ENCODE measurements around the gene PAK1IP1.
A peak's percentile ranks its signal among the peaks of the same experiment; 100 is the strongest.
"Not testable (repeated sequence)": the region's sequence is repeated elsewhere in the genome, so short reads cannot be mapped to it uniquely, and the experiment has no call there.

PAK1IP1 gene

DNA sequence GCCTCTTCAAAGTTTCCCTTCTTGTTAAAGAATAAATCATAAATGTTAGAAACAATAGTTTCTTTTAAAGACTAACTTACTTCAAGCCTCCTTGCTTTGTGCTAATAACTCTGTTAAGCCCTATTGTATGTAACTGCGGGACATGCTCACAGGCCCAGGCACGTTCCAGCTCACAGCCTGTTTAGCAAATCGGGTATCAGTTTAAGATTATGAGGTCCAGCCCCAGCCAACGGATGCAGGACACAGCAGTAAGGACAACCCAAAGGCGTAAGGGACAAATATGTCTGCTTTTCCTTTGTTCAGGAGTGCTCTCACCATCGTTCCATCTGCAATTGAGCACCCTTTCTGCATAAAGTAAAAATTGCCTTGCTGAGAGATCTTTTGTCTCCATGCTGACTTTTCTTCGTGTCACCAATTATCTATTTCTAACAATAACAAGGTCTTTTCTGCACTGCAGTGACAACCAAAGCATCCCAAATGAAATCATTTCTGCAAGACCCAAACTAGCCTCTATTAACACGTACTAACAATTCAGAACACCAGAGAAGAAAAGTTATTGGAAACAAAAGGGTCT is 1.7 kb upstream of the PAK1IP1 start:
- DNase-seq (ENCODE audit: low read depth) = no peak

DNA sequence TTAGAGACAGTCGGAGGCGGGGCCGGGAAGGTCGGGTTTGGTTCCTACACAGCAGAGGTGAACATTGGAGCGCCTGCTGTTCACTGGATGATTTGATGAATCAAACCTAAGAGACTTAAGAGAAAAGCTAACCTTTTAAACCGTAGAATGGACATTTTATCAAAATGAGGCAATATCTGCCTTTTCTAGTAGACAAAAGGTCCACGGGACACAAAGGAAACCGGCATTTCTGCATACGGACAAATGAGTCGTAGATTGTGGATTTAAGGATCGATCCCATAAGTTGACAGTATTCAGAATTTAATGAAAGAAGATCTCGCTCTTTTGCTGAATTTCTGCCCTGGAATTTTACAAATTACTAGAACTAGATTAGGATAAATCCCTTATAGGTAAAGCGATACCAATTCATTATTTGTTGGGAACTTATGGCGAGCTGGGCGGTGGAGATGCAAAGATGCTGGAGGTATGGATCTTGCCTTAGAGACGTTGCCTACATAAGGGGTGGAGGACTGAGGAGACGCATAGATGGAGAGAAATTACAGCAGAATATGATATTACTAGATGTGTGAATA is 400 bp downstream of the PAK1IP1 start:
- DNase-seq (ENCODE audit: low read depth) = no peak

DNA sequence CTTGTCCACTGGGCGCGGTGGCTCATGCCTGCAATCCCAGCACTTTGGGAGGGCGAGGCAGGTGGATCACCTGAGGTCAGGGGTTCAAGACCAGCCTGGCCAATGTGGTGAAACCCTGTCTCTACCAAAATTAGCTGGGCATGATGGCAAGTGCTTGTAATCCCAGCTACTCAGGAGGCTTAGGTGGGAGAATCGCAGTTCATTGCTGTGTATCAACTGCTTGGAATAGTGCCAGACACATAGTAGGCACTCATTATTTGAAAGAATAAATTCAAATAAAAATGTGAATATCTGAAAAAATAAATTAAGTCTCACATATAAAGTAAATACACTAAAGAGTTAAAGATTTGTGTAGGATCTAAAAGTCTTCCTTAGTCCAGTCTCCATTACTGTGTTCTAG is 1.9 kb downstream of the PAK1IP1 start:
- no peak for DNase-seq (ENCODE audit: low read depth)

DNA sequence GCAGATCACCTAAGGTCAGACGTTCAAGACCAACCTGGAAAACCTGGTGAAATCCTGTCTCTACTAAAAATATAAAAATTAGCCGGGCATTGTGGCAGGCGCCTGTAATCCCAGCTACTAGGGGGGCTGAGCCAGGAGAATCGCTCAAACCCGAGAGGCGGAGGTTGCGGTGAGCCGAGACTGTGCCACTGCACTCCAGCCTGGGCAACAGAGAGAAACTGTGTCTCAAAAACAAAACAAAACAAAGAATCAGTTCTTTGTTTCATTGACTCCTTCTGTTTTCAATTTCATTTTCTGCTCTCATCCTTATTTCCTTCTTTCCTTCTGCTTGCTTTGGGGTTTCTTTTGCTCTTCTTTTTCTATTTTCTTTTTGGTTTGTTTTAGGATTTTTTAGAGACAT is 19.2 kb downstream of the PAK1IP1 start:
- DNase-seq (ENCODE audit: low read depth) = no peak

DNA sequence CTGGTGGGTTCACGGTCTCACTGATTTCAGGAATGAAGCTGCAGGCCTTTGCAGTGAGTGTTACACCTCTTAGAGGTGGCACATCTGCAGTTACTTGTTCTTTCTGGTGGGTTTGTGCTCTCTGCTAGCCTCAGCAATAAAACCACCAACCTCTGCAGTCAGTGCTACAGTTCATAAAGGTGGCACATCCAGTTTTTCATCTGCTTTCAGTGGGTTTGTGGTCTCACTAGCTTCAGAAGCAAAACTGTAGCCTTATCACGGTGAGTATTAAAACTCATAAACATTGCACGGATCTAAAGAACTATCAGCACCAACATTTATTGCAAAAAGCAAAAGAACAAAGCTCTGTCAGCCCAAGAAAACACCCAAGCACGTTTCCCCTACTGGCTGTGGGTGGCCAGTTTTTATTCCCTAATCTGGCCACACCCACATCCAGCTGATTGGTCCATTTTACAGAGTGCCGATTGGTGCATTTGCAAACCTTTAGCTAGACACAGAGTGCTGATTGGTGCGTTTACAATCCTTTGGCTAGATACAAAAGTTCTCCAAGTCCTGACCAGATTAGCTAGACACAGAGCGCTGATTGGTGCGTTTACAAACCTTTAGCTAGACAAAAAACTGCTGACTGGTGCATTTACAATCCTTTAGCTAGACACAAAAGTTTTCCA is 24.7 kb downstream of the PAK1IP1 start:
- DNase-seq (ENCODE audit: low read depth) = no peak

DNA sequence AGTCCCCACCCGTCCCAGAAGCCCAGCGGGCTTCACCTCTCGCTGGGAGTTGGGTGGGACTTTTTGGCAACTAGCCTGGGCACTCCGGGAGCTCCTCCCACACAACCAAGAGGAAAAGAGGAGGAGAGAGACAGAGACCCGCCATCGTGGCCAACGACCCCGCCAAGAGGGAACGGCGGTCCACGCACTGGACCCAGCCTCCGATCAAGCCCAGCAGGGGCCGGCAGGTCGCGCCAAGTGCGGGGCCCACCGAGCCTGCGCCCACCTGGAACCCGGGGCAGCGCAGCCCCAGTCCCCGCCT is 25.1 kb downstream of the PAK1IP1 start:
- DNase-seq (ENCODE audit: low read depth) = no peak

DNA sequence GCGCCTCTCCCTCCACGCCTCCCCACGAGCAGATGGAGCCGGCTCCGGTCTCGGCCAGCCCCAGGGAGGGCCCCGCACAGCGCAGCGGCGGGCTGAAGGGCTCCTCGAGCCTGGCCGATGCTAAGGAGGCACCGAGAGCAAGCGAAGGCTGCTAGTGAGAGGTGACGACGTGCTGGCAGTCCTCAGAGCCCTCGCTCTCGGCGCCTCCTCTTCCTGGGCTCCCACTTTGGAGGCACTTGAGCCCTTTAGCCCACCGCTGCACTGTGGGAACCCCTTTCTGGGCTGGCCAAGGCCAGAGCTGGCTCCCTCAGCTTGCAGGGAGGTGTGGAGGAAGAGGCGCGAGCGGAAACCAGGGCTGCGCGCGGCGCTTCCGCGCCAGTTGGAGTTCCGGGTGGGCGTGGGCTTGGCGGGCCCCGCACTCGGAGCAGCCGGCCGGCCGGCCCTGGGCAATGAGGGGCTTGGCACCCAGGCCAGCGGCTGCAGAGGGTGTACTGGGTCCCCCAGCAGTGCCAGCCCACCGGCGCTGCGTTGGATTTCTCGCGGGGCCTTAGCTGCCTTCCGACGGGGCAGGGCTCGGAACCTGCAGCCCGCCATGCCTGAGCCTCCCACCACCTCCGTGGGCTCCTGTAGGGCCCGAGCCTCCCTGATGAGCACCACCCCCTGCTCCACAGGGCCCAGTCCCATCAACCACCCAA is 25.6 kb downstream of the PAK1IP1 start:
- DNase-seq (ENCODE audit: low read depth) = peak; percentile 25

DNA sequence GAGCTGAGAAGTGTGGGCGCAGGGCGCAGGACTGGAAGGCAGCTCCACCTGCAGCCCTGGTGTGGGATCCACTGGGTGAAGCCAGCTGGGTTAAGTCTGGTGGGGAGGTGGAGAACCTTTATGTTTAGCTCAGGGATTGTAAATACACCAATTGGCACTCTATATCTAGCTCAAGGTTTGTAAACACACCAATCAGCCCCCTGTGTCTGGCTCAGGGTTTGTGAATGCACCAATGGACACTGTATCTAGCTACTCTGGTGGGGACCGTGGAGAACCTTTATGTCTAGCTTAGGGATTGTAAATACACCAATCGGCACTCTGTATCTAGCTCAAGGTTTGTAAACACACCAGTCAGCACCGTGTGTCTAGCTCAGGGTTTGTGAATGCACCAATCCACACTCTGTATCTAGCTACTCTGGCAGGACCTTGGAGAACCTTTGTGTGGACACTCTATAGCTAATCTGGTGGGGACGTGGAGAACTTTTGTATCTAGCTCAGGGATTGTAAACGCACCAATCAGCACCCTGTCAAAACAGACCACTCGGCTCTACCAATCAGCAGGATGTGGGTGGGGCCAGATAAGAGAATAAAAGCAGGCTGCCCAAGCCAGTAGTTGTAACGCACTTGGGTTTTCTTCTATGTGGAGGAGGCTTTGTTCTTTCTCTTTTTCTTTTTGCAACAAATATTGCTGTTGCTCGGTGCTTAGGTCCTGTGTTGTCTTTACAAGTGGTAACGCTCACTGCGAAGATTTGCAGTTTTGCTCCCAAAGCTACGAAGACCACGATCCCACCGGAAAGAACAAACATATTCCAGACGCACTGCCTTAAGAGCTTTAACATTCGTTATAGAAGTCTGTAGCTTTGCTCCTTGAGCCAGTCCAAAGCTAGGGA is 26.4 kb downstream of the PAK1IP1 start:
- not testable (repeated sequence) for DNase-seq (ENCODE audit: low read depth)

DNA sequence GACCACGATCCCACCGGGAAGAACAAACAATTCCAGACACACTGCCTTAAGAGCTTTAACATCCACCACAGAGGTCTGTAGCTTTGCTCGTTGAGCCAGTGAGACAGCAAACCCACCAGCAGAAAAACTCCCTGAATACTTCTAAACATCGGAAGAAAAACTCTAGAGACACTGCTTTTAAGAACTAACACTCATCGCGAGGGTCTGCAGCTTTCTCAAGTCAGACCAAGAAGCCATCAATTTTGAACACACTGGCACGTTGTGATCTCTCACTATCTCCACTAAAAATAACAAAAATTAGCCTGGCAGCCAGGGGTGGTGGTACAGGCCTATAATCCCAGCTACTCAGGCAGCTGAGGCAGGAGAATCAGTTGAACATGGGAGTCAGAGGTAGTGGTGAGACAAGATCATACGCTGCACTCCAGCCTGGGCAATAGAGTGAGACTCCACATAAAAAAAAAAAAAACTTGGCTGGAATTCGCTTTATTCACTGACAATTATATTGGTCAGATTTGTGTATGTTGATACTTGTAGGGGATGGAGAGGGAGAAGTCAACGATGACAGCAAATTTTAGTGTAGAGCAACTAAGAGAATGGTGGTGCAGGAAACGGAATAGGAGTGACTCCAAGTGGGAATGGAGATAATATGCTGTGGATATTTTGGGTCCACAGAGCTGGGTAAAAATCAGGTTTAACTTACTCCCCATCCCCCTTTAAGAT is 27.2 kb downstream of the PAK1IP1 start:
- no peak for DNase-seq (ENCODE audit: low read depth)

DNA sequence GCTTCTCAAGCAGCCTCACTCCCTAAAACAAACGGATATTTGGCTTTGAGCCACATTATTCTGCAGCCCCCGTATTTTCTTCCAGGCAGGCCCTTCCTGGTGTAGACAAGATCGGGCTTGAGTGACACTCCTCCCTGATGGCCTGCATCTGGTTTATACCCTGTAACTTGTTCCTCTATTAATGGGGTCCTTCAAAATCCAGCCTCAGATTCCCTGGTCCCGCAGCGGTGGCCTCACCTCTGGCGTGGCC is 27.7 kb downstream of the PAK1IP1 start:
- no peak for DNase-seq (ENCODE audit: low read depth)

DNA sequence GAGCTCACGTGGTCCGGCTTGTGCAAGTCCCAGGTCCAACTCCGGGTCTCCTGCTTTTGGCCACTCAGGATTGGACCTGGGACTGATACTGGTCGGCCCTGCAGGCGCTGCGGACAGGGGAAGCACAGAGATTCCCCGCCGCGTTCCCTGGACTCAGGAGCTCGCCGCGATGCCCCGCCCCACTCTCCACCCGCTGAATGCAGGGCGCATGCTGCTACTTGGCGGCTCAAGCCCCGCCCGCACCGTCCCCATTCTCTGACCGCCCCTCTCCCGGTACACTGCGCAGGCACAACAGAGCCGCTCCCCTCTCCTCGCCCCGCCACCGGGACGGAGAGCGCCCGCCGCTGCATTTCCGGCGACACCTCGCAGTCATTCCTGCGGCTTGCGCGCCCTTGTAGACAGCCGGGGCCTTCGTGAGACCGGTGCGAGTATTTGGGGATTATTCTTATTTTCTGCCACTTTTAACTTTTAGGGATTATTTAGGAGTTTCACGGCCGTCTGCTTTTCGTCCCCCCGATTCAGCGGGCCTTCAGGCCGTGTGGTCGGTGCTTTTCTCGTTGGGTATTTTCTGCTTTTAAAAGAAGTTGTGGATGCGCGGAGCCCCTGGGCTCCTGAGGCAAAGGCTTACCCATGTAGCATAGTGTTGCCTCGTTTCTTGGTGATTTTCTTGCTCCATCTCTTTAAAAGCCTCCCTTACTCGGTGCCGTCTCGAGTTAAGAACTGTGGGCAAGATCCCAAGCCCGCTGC is 28.2 kb downstream of the PAK1IP1 start, which contains the start of gene TMEM14C:
Gene TMEM14C (plus strand): TSS at position 251 of the 747 bp plus-strand sequence. CDS start 1,544 bp downstream, outside the sequence.
- DNase-seq (ENCODE audit: low read depth) = peak; percentile 68

DNA sequence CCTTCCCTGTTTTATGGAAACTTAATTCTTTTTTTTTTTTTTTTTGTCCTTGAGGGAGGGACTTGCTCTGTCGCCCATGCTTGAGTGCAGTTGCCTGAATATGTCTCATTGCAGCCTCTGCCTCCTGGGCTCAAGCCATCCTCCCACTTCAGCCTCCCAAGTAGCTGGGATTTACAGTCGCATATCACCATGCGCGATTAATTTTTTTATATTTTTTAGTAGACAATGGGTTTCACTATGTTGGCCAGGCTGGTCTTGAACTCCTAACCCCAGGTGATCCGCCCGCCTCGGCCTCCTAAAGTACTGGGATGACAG is 28.8 kb downstream of the PAK1IP1 start:
- DNase-seq (ENCODE audit: low read depth) = no peak

DNA sequence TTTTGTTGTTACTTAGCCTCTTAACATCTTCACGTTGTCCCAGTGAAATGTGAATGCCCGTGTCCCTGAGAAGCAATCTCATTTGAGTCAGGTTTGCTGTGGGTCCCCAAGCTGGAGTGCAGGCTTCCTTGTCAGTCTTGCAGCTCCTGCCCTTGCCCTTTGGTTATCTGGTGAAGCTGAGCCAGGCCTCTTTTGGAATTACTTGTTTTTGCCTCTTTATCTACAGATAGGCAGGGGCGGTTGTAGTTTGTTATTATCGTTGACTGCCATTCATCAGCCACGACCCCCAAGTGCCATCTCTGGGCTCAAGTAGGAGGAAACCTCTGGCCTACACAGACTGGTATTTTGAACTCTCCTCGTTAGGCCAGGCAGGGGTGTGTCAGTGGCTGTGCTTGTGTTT is 30.3 kb downstream of the PAK1IP1 start:
- DNase-seq (ENCODE audit: low read depth) = no peak

DNA sequence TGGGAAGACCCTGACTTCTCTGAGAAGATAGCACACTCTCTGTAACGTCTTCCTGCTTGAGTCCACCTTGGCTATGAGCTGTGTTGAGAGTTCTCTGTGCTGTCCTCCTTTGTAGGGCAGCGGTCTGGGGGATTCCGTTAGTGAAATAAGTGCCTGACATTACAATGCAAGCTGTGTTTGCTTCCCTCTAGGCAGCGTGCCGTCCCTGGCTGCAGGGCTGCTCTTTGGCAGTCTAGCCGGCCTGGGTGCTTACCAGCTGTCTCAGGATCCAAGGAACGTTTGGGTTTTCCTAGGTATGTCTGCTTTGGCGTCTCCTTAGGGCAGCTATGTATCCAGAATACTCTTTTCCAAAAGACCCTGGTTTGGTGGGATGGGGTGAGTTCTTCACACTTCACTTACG is 30.9 kb downstream of the PAK1IP1 start:
- no peak for DNase-seq (ENCODE audit: low read depth)

DNA sequence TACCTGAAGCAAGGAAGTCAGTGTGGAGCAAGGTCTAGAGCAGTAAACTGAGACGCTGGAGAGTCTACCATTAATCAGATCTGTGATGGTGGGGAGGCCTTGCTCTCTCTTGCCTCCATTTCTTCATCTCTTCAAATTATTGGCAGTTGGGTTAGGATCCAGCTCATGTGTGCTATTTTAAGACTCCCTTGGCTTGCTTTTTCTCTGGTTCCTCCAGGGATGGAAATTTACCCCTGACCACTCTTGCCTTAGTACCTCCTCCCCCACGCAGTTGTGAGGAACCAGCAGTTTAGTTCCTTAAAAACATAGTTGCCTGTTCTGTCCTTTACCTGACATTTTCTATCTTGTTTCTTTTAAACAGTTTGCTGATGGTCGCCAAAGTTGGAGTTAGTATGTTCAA is 35.5 kb downstream of the PAK1IP1 start:
- no peak for DNase-seq (ENCODE audit: low read depth)

DNA sequence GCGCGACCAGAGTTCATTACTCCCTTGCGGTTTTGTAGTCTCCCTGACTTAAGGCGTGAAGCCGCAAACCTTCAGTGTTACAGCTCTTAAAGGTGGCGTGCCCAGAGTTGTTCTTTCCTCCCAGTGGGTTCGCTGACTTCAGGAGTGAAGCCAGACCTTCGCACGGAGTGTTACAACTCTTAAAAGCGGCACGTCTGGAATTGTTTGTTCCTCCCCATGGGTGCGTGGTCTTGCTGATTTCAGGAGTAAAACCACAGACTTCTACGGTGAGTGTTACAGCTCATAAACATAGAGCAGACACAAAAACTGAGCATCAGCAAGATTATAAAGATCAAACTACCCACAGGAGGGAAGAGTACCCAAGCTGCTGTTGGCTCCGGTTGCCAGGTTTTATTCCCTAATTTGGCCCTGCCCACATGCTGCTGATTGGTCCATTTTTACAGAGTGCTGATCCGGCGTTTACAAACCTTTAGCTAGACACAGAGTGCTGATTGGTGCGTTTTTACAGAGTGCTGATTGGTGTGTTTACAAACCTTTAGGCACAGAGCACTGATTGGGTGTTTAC is 38.5 kb downstream of the PAK1IP1 start:
- DNase-seq (ENCODE audit: low read depth) = no peak

DNA sequence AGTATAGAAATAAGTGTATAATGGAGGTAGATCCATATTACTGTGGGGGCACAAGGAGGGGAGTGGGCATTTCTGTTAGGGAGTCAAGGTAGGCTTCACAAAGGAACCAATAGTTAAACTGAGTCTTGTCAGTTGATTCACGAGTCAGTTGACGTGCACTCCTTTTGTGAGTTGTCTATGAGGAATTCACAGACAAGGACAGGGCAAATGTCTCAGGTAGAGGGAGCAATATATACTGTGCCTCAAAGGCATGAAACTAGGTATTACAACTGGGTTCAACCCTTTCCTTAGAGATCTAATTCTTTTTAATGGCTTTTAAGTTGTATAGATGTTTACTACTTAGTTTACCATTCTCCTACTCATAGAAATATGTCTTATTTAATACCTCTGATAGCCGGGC is 39.1 kb downstream of the PAK1IP1 start:
- no peak for DNase-seq (ENCODE audit: low read depth)

DNA sequence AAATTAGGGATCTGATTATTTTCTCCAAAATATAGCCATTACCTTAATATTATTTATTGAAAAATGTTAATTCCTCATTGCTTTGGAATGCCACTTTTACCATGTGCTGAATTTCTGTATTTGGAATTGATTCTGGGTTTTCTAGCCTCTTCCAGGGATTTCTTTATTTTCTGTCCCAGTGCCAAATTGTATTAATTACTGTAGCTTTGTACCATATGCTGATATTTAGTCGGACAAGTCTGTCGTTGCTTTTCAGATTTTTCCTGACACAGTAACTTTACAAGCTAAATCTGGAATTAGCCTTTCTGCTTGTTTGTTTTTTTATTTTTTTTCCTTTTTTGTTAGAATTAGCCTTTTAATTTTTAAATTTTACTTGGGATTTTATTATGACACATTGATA is 42.0 kb downstream of the PAK1IP1 start:
- DNase-seq (ENCODE audit: low read depth) = no peak

DNA sequence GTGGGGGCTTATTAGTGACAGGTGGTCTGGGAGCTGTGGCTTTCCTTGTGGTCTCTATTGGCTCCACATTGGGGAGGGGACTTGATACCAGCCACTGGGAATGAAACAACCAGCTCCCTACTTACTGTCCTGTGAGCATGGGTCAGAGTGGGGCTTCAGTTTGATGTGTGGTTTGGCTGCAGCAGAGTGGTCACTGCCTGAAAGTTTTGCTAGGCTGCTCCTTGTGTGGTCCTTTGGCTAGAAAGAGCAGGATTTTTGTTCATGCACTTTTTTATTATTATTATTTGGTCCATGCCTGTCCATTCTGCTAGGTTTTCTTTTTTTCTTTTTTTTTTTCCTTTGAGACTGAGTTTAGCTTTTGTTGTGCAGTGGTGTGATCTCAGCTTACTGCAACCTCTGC is 45.3 kb downstream of the PAK1IP1 start:
- DNase-seq (ENCODE audit: low read depth) = no peak

DNA sequence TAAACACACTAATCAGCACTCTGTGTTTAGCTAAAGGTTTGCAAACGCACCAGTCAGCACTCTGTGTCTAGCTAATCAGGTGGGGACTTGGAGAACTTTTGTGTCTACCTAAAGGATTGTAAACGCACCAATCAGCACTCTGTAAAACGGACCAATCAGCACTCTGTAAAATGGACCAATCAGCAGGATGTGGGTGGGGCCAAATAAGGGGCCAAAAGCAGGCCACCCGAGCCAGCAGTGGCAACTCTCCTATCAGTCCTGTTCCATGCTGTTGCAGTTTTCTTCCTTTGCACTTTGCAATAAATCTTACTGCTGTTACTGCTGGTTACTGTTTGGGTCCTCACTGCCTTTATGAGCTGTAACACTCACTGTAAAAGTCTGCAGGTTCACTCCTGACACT is 46.9 kb downstream of the PAK1IP1 start:
- not testable (repeated sequence) for DNase-seq (ENCODE audit: low read depth)

DNA sequence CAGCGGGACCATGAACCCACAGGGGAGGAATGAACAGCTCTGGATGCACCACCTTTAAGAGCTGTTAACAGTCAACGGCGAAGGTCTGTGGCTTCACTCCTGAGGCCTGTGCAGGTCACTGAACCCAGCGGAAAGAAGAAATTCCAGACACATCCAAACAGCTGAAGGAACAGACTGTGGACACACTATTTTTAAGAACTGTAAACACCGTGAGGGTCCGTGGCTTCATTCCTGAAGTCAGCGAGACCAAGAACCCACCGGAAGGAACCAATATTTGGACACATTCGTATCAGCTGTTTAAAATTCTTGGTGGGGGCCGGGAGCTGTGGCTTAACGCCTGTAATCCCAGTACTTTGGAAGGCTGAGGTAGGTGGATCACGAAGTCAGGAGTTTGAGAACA is 47.5 kb downstream of the PAK1IP1 start:
- DNase-seq (ENCODE audit: low read depth) = no peak
